Measurements from ENCODE around the gene SOX18. TPM values are rescaled to one million over a fixed set of nuclear protein-coding genes. Genes with fewer than 3 reads are reported as not detected.
A peak's percentile ranks its signal among the peaks of the same experiment; 100 is the strongest.

SOX18 gene
- polyA plus RNA-seq, 3 donors = not detected

GRCh38 chr20:64077094-64077493 lies 27.7 kb upstream of the SOX18 start:
- Histone ChIP-seq H4K20me1 (ENCODE audit: insufficient read depth, low read length) (peaks cover 94% of the 10 kb centered on the region), H3K27ac (ENCODE audit: low read depth in 1 of 2, low read length in 2 of 2) (peak overlapping the region; percentile 81 to 86), H3K9ac (ENCODE audit: insufficient read depth, low read length, poor library complexity, severe bottlenecking) (peak overlapping the region; percentile 88), H3K4me2 (replicated peaks; ENCODE audit: extremely low read depth, low read length, poor library complexity, severe bottlenecking) (peak overlapping the region; percentile 92), H3K4me1 (ENCODE audit: control insufficient read depth in 1 of 2, insufficient read depth in 2 of 2, low read length in 2 of 2) (peaks cover 37 to 62% of the 10 kb centered on the region in 2 donors), H3K4me3 (replicated peaks in 1 of 3; ENCODE audit: low read depth in 2 of 3, low read length in 3 of 3) (peak overlapping the region; percentile 78 to 100 (median 84)), H2AFZ (ENCODE audit: insufficient read depth, low read depth, low read length, poor library complexity, severe bottlenecking) (no peak overlapping the region), H3K79me2 (ENCODE audit: insufficient read depth, low read length) (peaks cover 82% of the 10 kb centered on the region), H3K9me3 (replicated peaks in 1 of 2; ENCODE audit: control insufficient read depth in 1 of 2, insufficient read depth in 1 of 2, low read length in 2 of 2) (no peaks in the 10 kb centered on the region), H3K36me3 (replicated peaks in 1 of 2; ENCODE audit: control insufficient read depth in 1 of 2, insufficient read depth in 2 of 2, low read length in 2 of 2) (peaks cover 42% of the 10 kb centered on the region in 2 donors), H3K27me3 (ENCODE audit: control insufficient read depth in 2 of 2, insufficient read depth in 2 of 2, low read length in 2 of 2) (no peaks in the 10 kb centered on the region)
- TF ChIP-seq CTCF (IDR thresholded peaks at IDR 0.05) = no peak
- Mint-ChIP-seq H3K9me3 (no peaks in the 10 kb centered on the region), H3K27ac (peak overlapping the region; percentile 82 to 94 (median 92)), H3K36me3 (peaks cover 31 to 47% of the 10 kb centered on the region in 2 donors), H3K4me3 (peak overlapping the region; percentile 95 to 97), H3K27me3 (ENCODE audit: low read depth in 3 of 3) (peaks cover 1 to 3% (median 3%) of the 10 kb centered on the region in 3 donors), H3K4me1 (peaks cover 43% of the 10 kb centered on the region)
- intact Hi-C loops (cut with micrococcal nuclease) = no loop called here
- DNase-seq = peak; percentile 64 to 85 (median 66)
- WGBS (ENCODE audit: insufficient coverage) = 0% methylated on average over 3 of the region's 8 CpGs

GRCh38 chr20:64076061-64076997 lies 26.9 kb upstream of the SOX18 start:
- H3K4me3 Mint-ChIP-seq = peak overlapping the region; percentile 95 to 97
- peaks cover 29 to 55% of the 10 kb centered on the region in 2 donors for H3K4me1 ChIP-seq (ENCODE audit: control insufficient read depth in 1 of 2, insufficient read depth in 2 of 2, low read length in 2 of 2)
- peak overlapping the region; percentile 62 to 94 (median 89) for H3K27ac Mint-ChIP-seq

More at GRCh38 chr20:64076061-64076997, 26.9 kb upstream of the SOX18 start:
- no peaks in the 10 kb centered on the region for H3K9me3 Mint-ChIP-seq
- no peak overlapping the region for H2AFZ ChIP-seq (ENCODE audit: insufficient read depth, low read depth, low read length, poor library complexity, severe bottlenecking)
- peak overlapping the region; percentile 81 to 86 for H3K27ac ChIP-seq (ENCODE audit: low read depth in 1 of 2, low read length in 2 of 2)
- peaks cover 43 to 46% of the 10 kb centered on the region in 2 donors for H3K36me3 ChIP-seq (replicated peaks in 1 of 2; ENCODE audit: control insufficient read depth in 1 of 2, insufficient read depth in 2 of 2, low read length in 2 of 2)
- peaks cover 32 to 51% of the 10 kb centered on the region in 2 donors for H3K36me3 Mint-ChIP-seq
- peaks cover 74% of the 10 kb centered on the region for H3K79me2 ChIP-seq (ENCODE audit: insufficient read depth, low read length)
- peak overlapping the region; percentile 88 for H3K9ac ChIP-seq (ENCODE audit: insufficient read depth, low read length, poor library complexity, severe bottlenecking)
- H4K20me1 ChIP-seq (ENCODE audit: insufficient read depth, low read length) = peaks cover 94% of the 10 kb centered on the region
- DNase-seq = no peak
- no peaks in the 10 kb centered on the region for H3K9me3 ChIP-seq (replicated peaks in 1 of 2; ENCODE audit: control insufficient read depth in 1 of 2, insufficient read depth in 1 of 2, low read length in 2 of 2)
- H3K4me1 Mint-ChIP-seq = peaks cover 41% of the 10 kb centered on the region
- no peaks in the 10 kb centered on the region for H3K27me3 ChIP-seq (ENCODE audit: control insufficient read depth in 2 of 2, insufficient read depth in 2 of 2, low read length in 2 of 2)
- peak overlapping the region; percentile 78 to 100 (median 84) for H3K4me3 ChIP-seq (replicated peaks in 1 of 3; ENCODE audit: low read depth in 2 of 3, low read length in 3 of 3)
- TF ChIP-seq CTCF (IDR thresholded peaks at IDR 0.05) = no peak
- intact Hi-C loops (cut with micrococcal nuclease) = no loop called here
- peak overlapping the region; percentile 92 for H3K4me2 ChIP-seq (replicated peaks; ENCODE audit: extremely low read depth, low read length, poor library complexity, severe bottlenecking)
- peaks cover 0 to 3% (median 0%) of the 10 kb centered on the region in 3 donors for H3K27me3 Mint-ChIP-seq (ENCODE audit: low read depth in 3 of 3)
- 85% methylated on average over 14 of the region's 22 CpGs for WGBS (ENCODE audit: insufficient coverage)

Measured in CD14-positive monocyte (primary cell).